ENCODE results near the gene MYBL2. TPM values are rescaled to one million over a fixed set of nuclear protein-coding genes. Genes with fewer than 3 reads are reported as not detected.
"Not testable (repeated sequence)": the region's sequence is repeated elsewhere in the genome, so short reads cannot be mapped to it uniquely, and the experiment has no call there.

Gene MYBL2
- total RNA-seq, 1 experiment from 2014 or later: 28.6 TPM

DNA sequence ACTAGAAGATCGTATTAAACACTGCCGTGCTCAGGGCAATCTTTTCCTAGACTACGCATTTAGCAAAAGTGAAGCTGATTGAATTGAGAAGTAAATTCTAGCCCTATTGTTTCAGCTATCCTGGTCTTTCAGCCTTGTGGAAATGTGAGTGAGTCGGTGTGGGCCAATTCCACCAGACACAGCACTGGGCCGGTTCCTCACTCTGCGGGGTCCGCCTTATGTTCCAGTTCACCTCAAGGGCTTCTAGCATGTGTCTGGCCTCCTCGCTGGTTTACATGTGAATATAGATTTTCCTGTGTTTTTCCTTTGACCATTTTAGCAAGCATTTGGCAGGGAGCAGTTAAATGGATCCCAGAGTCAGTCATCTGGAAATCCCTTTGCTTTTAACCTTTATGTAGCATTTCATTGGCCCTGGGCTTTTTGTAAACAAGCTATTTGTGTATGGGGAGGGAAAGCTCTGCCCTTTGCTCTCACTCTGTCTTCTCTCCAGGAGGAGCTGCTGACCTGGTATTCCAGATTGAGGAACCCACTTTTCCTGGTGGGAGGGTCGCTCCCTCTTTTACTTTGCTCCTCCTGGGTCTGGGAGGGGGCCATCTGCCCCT lies 72.3 kb downstream of the MYBL2 start:
- no peak for DNase-seq (ENCODE audit: low read depth)

DNA sequence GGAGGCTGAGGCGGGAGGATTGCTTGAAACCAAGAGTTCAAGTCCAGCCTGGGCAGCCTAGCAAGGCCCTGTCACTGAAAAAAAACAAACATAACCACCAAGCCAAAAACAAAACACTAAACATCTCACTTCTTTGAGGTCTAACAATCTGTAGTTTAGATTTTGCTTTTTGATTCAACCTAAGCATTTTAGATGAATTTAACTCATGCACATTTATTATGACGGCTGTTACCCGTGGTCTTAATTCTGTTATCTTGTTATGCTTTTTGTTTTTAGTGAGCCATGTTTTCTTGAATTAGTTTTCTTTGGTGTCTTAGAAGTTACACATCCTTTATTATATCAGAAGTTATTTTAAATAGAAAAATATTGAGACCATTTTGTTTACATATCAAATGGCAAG lies 73.7 kb downstream of the MYBL2 start:
- no peak for DNase-seq (ENCODE audit: low read depth)
- in situ Hi-C loops (cut with HindIII; ENCODE audit: low pct_unique_long_range_greater_than_20kb, low sequenced_read_pairs): no loop called here

More for the DNA sequence above, 72.3 kb downstream of the MYBL2 start:
- in situ Hi-C loops (cut with HindIII; ENCODE audit: low pct_unique_long_range_greater_than_20kb, low sequenced_read_pairs): no loop called here

DNA sequence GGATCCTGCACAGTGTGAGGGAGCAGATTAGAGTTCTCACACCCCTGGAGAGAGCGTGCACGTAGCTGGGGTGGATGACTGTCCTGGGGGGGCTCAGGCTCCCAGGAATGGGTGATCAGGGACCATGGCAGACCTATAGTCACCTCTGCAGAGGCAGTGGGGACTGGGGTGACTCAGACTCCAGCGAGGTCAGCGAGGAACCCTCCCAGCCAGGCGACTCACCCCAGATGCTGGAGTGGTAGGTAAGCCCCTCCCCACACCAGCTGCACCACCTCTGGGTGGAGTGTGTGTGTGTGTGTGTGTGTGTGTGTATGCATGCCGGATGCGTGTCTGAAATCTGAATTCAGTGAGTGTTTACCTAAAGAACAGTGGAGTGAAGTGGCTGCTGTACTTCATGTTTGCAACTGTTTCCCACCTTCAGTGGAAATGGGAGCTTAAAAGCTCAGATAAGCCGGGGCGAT lies 77.3 kb downstream of the MYBL2 start:
- in situ Hi-C loops (cut with HindIII; ENCODE audit: low pct_unique_long_range_greater_than_20kb, low sequenced_read_pairs): no loop called here
- DNase-seq (ENCODE audit: low read depth): peak; percentile 37

- in situ Hi-C loops (cut with HindIII; ENCODE audit: low pct_unique_long_range_greater_than_20kb, low sequenced_read_pairs): no loop called here
- DNase-seq (ENCODE audit: low read depth): no peak
Measured at GRCh38 chr20:43744966-43745730, 78.2 kb downstream of the MYBL2 start.

- in situ Hi-C loops (cut with HindIII; ENCODE audit: low pct_unique_long_range_greater_than_20kb, low sequenced_read_pairs): no loop called here
Measured at GRCh38 chr20:43746344-43747137, 79.6 kb downstream of the MYBL2 start.

GRCh38 chr20:43748274-43748673 lies 81.4 kb downstream of the MYBL2 start:
- in situ Hi-C loops (cut with HindIII; ENCODE audit: low pct_unique_long_range_greater_than_20kb, low sequenced_read_pairs): no loop called here
- no peak for DNase-seq (ENCODE audit: low read depth)

More at GRCh38 chr20:43746344-43747137, 79.6 kb downstream of the MYBL2 start:
- DNase-seq (ENCODE audit: low read depth): no peak

GRCh38 chr20:43749734-43750294 lies 82.9 kb downstream of the MYBL2 start:
- DNase-seq (ENCODE audit: low read depth): peak; percentile 57
- in situ Hi-C loops (cut with HindIII; ENCODE audit: low pct_unique_long_range_greater_than_20kb, low sequenced_read_pairs): no loop called here

GRCh38 chr20:43750774-43751166 lies 83.9 kb downstream of the MYBL2 start:
- DNase-seq (ENCODE audit: low read depth): no peak
- in situ Hi-C loops (cut with HindIII; ENCODE audit: low pct_unique_long_range_greater_than_20kb, low sequenced_read_pairs): no loop called here

- DNase-seq (ENCODE audit: low read depth): peak; percentile 32
- in situ Hi-C loops (cut with HindIII; ENCODE audit: low pct_unique_long_range_greater_than_20kb, low sequenced_read_pairs): no loop called here
Measured at GRCh38 chr20:43751167-43752050, 84.5 kb downstream of the MYBL2 start.

DNA sequence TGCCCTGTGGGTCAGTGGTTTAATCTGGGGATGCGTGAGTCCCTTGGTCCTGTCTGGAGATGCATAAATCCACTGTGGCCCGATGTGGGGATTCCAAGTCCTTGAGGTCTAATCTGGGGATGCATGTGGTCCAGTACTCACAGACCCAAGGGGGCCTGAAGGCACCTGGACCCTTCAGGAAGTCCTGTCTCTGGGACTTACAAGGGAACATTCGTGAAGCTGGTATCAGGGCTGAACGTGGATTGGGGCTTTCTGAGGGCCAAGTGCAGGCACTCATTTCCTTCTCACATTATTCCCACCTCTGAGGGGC lies 85.1 kb downstream of the MYBL2 start:
- in situ Hi-C loops (cut with HindIII; ENCODE audit: low pct_unique_long_range_greater_than_20kb, low sequenced_read_pairs): no loop called here
- no peak for DNase-seq (ENCODE audit: low read depth)

DNA sequence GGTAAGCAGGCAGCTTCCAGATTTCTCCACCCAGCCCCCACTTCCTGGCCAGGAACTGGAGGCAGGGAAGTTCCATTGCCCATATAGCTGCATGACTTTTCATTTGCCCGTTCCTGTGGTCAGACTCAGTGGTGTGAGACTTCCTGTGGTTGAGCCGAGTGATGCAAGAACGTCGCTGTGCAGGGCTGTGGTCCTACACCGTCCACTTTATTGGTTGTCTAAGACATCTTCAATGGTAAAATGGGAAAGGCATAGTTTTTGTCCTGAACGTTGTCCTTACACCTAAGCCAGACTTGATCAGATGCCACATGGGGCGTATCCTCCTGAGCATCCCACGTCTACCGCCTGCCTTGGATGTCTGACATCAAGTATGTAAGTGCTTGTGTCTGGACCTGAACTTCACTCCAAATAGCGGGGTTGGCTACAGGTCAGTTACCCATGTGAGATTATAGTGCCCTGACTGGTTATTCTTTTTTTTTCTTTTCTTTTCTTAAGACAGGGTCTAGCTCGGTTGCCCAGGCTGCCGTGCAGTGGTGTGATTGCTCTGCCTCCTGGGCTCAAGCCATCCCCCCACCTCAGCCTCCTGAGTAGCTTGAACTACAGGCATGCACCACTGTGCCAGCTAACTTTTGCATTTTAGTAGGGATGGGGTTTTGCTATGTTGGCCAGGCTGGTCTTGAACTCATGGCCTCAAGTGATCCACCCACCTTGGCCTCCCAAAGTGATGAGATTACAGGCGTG lies 85.8 kb downstream of the MYBL2 start:
- peak; percentile 28 for DNase-seq (ENCODE audit: low read depth)
- in situ Hi-C loops (cut with HindIII; ENCODE audit: low pct_unique_long_range_greater_than_20kb, low sequenced_read_pairs): no loop called here

DNA sequence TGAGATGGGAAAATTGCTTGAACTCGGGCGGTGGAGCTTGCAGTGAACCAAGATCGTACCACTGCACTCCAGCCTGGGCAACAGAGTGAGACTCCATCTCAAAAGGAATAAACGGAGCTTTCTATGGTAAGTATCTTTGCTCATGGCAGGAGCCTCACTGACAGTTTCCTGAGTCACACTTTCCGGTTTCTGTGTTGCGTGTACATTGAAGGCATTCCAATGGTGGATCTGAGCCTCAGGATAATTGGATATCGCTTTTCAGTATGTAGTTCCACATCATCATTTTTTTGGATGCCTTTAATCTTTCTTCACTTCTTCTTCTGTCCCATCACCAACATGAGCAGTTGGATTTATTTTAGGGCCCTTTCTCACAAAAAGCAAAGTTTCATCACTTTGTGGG lies 88.5 kb downstream of the MYBL2 start:
- in situ Hi-C loops (cut with HindIII; ENCODE audit: low pct_unique_long_range_greater_than_20kb, low sequenced_read_pairs): no loop called here
- DNase-seq (ENCODE audit: low read depth): no peak

- in situ Hi-C loops (cut with HindIII; ENCODE audit: low pct_unique_long_range_greater_than_20kb, low sequenced_read_pairs): no loop called here
- DNase-seq (ENCODE audit: low read depth): no peak
Measured at GRCh38 chr20:43755851-43756250, 88.9 kb downstream of the MYBL2 start.

DNA sequence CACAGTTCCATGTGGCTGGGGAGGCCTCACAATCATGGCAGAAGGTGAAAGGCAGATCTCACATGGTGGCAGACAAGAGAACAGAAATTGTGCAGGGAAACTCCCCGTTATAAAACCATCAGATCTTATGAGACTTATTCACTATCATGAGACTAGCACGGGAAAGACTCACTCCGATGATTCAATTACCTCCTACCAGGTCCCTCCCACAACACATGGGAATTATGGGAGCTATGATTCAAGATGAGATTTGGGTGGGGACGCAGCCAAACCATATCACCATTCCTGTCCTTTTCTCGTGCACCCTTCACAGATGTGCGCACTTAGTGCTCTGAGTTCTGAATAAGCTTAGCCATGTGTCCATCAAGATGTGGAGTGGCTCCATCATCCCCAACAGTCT lies 91.0 kb downstream of the MYBL2 start:
- DNase-seq (ENCODE audit: low read depth); in situ Hi-C loops (cut with HindIII; ENCODE audit: low pct_unique_long_range_greater_than_20kb, low sequenced_read_pairs): not testable (repeated sequence)

DNA sequence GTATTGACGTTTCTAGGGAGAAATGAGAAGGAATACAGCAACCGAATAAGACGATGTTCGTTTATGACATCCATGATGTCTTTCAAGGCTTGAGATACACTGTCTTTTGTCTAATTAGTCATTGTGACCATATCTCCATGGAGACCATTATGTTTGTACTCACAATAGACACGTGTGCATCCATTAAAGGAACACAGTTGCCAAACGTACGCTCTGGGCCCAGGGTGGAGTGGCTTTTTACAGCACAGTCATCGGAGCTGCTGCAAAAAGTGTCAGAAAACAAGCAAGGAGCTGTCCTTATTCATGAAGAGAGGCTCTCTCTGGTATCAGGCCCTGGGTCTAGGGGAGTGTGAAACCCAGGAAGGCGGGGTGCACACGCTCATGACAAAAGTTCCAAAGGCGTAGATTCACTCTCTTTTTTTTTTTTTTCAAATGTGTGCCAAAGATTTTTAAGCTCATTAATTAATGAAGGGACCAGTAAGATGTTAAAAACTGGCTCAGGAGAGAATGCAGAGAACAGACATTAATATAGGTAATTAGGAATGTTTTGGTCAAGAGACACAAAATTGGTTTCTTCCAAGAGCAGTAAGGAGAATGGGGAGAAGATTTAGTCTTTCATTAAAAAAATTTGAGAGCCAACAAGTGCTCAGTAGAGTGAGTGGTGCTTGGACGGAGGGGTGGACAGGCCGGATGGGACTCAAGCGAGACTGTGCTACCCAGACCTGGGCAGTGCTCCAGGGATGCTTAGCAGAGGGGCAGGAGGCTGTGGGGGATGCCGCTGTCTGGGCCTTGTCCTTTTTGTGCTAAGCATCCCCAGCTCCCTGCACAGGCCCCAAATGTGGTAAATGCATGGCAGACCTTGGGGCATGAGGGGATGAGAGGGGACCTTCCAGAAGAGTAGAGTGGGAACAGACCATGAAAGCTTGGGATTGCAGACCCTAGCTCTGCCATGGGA lies 94.7 kb downstream of the MYBL2 start:
- DNase-seq (ENCODE audit: low read depth): no peak

DNA sequence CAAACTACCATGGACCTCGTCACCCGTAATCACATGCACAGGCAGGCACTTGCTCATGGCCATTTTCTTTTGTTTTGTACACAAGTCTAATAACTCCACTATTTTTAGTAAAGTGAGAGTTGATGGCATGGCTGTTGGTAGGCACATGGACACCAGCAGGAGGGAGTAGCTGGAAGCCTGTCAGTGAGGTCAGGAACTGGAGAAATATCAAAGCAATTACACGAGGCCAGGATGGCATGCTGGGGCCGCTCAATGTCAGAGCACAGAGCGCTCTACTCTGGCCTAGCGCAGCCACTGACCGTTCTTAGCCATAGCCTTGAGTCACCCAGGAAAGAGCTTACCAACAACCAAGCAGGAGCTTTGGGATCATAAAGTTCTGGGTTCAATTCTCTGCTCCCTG lies 96.0 kb downstream of the MYBL2 start:
- no peak for DNase-seq (ENCODE audit: low read depth)
- in situ Hi-C loops (cut with HindIII; ENCODE audit: low pct_unique_long_range_greater_than_20kb, low sequenced_read_pairs): no loop called here

More for the DNA sequence above, 94.7 kb downstream of the MYBL2 start:
- in situ Hi-C loops (cut with HindIII; ENCODE audit: low pct_unique_long_range_greater_than_20kb, low sequenced_read_pairs): no loop called here
